HG03095 (cell line): Measurements from ENCODE around the gene CHKB.
"Not testable (repeated sequence)": the region's sequence is repeated elsewhere in the genome, so short reads cannot be mapped to it uniquely, and the experiment has no call there.

Source experiments
- ATAC-seq: cut with Tn5 transposase; IDR thresholded peaks from one replicate; pipeline ENCODE4 v1.9.1; 2021; ENCODE audit warnings: moderate library complexity; ENCODE audit not compliant: unreplicated experiment

CHKB gene

GRCh38 chr22:50550395-50550794, 32.3 kb downstream of the CHKB start:
- ATAC-seq = no peak

GRCh38 chr22:50548921-50549790, 33.5 kb downstream of the CHKB start:
- ATAC-seq = no peak

GRCh38 chr22:50548040-50548920, 34.4 kb downstream of the CHKB start:
- no peak for ATAC-seq

GRCh38 chr22:50547263-50547985, 35.2 kb downstream of the CHKB start:
- no peak for ATAC-seq

- no peak for ATAC-seq
These were observed 36.1 kb downstream of the CHKB start for GRCh38 chr22:50546326-50547262.

GRCh38 chr22:50545522-50546325, 36.9 kb downstream of the CHKB start, which contains the start of gene KLHDC7B:
KLHDC7B (plus strand) TSS chr22:50545899; CDS start chr22:50546244, 345 bp downstream.
- ATAC-seq = no peak

- ATAC-seq = no peak
These were observed 37.8 kb downstream of the CHKB start for GRCh38 chr22:50544746-50545253.

- ATAC-seq = no peak
These were observed 38.4 kb downstream of the CHKB start for GRCh38 chr22:50544078-50544745.

- no peak for ATAC-seq
These were observed 40.2 kb downstream of the CHKB start for GRCh38 chr22:50542416-50542927.

GRCh38 chr22:50541667-50542026, 41.0 kb downstream of the CHKB start:
- not testable (repeated sequence) for ATAC-seq

- ATAC-seq = no peak
These were observed 42.3 kb downstream of the CHKB start for GRCh38 chr22:50540381-50540780.

GRCh38 chr22:50537765-50538164, 44.9 kb downstream of the CHKB start:
- no peak for ATAC-seq

- no peak for ATAC-seq
These were observed 46.4 kb downstream of the CHKB start for GRCh38 chr22:50536226-50536625.

- ATAC-seq = no peak
These were observed 47.5 kb downstream of the CHKB start for GRCh38 chr22:50535113-50535512.

- ATAC-seq = not testable (repeated sequence)
These were observed 48.6 kb downstream of the CHKB start for GRCh38 chr22:50533856-50534711.

- no peak for ATAC-seq
These were observed 49.5 kb downstream of the CHKB start for GRCh38 chr22:50532824-50533796.
